HG03139 (cell line): ENCODE results near the gene HTT.

Source experiments
- ATAC-seq: cut with Tn5 transposase; IDR thresholded peaks from one replicate; pipeline ENCODE4 v1.9.1; 2021; ENCODE audit not compliant: unreplicated experiment

Gene HTT

GRCh38 chr4:3197366-3198105 lies 123.1 kb downstream of the HTT start:
- ATAC-seq = no peak

GRCh38 chr4:3198906-3199305 lies 124.4 kb downstream of the HTT start:
- no peak for ATAC-seq

- ATAC-seq = no peak
These were observed 125.4 kb downstream of the HTT start for GRCh38 chr4:3199653-3200422.

GRCh38 chr4:3200423-3201090 lies 126.1 kb downstream of the HTT start:
- no peak for ATAC-seq

GRCh38 chr4:3201718-3202702 lies 127.5 kb downstream of the HTT start:
- peak; percentile 43 for ATAC-seq

- ATAC-seq = no peak
These were observed 128.6 kb downstream of the HTT start for GRCh38 chr4:3202836-3203820.

- no peak for ATAC-seq
These were observed 129.5 kb downstream of the HTT start for GRCh38 chr4:3203971-3204431.

- no peak for ATAC-seq
These were observed 131.5 kb downstream of the HTT start for GRCh38 chr4:3205995-3206394.

GRCh38 chr4:3206439-3207100 lies 132.1 kb downstream of the HTT start:
- ATAC-seq = no peak

GRCh38 chr4:3207531-3208037 lies 133.1 kb downstream of the HTT start:
- no peak for ATAC-seq

- no peak for ATAC-seq
These were observed 134.3 kb downstream of the HTT start for GRCh38 chr4:3208826-3209225.

GRCh38 chr4:3209551-3210325 lies 135.3 kb downstream of the HTT start:
- ATAC-seq = no peak

- no peak for ATAC-seq
These were observed 136.0 kb downstream of the HTT start for GRCh38 chr4:3210467-3210866.

GRCh38 chr4:3211866-3212265 lies 137.4 kb downstream of the HTT start:
- no peak for ATAC-seq

- ATAC-seq = no peak
These were observed 138.1 kb downstream of the HTT start for GRCh38 chr4:3212391-3213105.

GRCh38 chr4:3213106-3213425 lies 138.6 kb downstream of the HTT start:
- ATAC-seq = no peak

- ATAC-seq = no peak
These were observed 139.3 kb downstream of the HTT start for GRCh38 chr4:3213661-3214250.
